Activated gamma-delta T cell treated with anti-CD3 and anti-CD28 coated beads, Interleukin-2, amount 50 U/mL, for 16 hours (primary cell): ENCODE data around the gene PRSS1.

Experiments
- DNase-seq: peaks from one replicate; pipeline ENCODE4 v3.0.0-alpha.2; 2020; ENCODE audit warnings: low read depth

The PRSS1 gene

GRCh38 chr7:142795339-142795863 lies 46.1 kb downstream of the PRSS1 start:
- DNase-seq = peak; percentile 71

GRCh38 chr7:142796001-142796500 lies 46.8 kb downstream of the PRSS1 start:
- no peak for DNase-seq

- no peak for DNase-seq
Observed at GRCh38 chr7:142796501-142797390, 47.5 kb downstream of the PRSS1 start.

DNA sequence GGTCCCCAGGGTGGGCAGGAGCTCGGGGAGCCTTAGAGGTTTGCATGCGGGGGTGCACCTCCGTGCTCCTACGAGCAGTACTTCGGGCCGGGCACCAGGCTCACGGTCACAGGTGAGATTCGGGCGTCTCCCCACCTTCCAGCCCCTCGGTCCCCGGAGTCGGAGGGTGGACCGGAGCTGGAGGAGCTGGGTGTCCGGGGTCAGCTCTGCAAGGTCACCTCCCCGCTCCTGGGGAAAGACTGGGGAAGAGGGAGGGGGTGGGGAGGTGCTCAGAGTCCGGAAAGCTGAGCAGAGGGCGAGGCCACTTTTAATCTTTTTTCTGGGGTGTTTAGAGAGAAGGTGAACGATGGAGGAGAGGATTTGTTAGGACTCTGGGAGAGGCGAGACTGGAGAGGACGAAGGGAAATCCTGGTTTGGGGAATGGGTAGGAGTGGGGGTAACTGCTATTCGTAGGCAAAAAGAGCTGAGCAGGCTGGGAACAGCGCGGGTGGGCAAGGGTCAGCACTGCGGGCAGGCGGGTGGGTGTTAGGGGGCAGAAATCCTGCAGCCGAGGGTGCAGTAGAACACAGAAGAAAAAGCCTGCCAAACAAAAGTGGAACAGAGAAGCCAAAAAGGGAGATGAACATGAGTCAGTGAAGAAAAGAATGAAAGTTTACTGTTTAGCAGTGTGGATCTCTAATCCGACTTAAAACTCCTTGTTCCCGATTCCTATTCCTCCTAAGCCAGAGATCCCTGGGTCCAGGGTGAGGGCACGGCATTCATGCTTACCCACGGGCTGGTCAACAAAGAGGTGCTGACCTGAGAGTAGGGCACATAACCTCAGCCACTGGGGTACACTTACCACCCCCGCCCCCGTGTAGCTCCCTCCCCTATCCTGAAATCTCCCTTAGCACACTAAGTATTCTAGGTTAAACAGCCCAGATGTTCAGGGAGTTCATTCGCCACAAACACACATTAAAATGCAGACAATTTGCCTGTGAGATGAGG lies 48.4 kb downstream of the PRSS1 start:
- no peak for DNase-seq

GRCh38 chr7:142798451-142799436 lies 49.5 kb downstream of the PRSS1 start:
- no peak for DNase-seq

- no peak for DNase-seq
Observed at GRCh38 chr7:142799437-142799835, 50.2 kb downstream of the PRSS1 start.

- DNase-seq = no peak
Observed at GRCh38 chr7:142800088-142800487, 50.8 kb downstream of the PRSS1 start.

- DNase-seq = no peak
Observed at GRCh38 chr7:142800699-142801260, 51.5 kb downstream of the PRSS1 start.

- no peak for DNase-seq
Observed at GRCh38 chr7:142801601-142802295, 52.5 kb downstream of the PRSS1 start.

- DNase-seq = no peak
Observed at GRCh38 chr7:142802301-142802700, 53.0 kb downstream of the PRSS1 start.
